SHP77 treated with DMSO at 0.1 percent for 48 hours (cell line): ENCODE results near the gene SYNE3.

Experiments
- DNase-seq: peaks from one replicate; lab custom pipeline; 2025; lab: John Stamatoyannopoulos, UW

SYNE3 gene

GRCh38 chr14:95489214-95490137 lies 27.0 kb downstream of the SYNE3 start:
- DNase-seq, result no peak

- no peak for DNase-seq
Measured at GRCh38 chr14:95488376-95489213, 27.9 kb downstream of the SYNE3 start.

- DNase-seq, result no peak
Measured at GRCh38 chr14:95487669-95488084, 28.8 kb downstream of the SYNE3 start.

GRCh38 chr14:95486875-95487668 lies 29.4 kb downstream of the SYNE3 start:
- DNase-seq, result no peak

GRCh38 chr14:95485222-95485819 lies 31.1 kb downstream of the SYNE3 start:
- DNase-seq, result no peak

- DNase-seq, result no peak
Measured at GRCh38 chr14:95484296-95484695, 32.2 kb downstream of the SYNE3 start.

GRCh38 chr14:95483309-95484165 lies 32.9 kb downstream of the SYNE3 start:
- DNase-seq, result no peak

- DNase-seq, result no peak
Measured at GRCh38 chr14:95482627-95483308, 33.7 kb downstream of the SYNE3 start.

GRCh38 chr14:95481391-95482022 lies 34.9 kb downstream of the SYNE3 start:
- DNase-seq, result no peak

- no peak for DNase-seq
Measured at GRCh38 chr14:95480887-95481226, 35.6 kb downstream of the SYNE3 start.

- DNase-seq, result no peak
Measured at GRCh38 chr14:95480109-95480886, 36.2 kb downstream of the SYNE3 start.

GRCh38 chr14:95479494-95479893 lies 37.0 kb downstream of the SYNE3 start:
- DNase-seq, result no peak

- DNase-seq, result no peak
Measured at GRCh38 chr14:95478818-95479217, 37.6 kb downstream of the SYNE3 start.

GRCh38 chr14:95478309-95478708 lies 38.1 kb downstream of the SYNE3 start:
- no peak for DNase-seq

GRCh38 chr14:95477411-95478269 lies 38.8 kb downstream of the SYNE3 start:
- no peak for DNase-seq

GRCh38 chr14:95476747-95477146 lies 39.7 kb downstream of the SYNE3 start:
- DNase-seq, result no peak

GRCh38 chr14:95475540-95476240 lies 40.8 kb downstream of the SYNE3 start:
- no peak for DNase-seq
